ENCODE results near the gene CDKAL1. TPM values are rescaled to one million over a fixed set of nuclear protein-coding genes. Genes with fewer than 3 reads are reported as not detected.
"Not testable (repeated sequence)": the region's sequence is repeated elsewhere in the genome, so short reads cannot be mapped to it uniquely, and the experiment has no call there.

The CDKAL1 gene
- total RNA-seq: 10 to 100 TPM; 20.4 TPM

DNA sequence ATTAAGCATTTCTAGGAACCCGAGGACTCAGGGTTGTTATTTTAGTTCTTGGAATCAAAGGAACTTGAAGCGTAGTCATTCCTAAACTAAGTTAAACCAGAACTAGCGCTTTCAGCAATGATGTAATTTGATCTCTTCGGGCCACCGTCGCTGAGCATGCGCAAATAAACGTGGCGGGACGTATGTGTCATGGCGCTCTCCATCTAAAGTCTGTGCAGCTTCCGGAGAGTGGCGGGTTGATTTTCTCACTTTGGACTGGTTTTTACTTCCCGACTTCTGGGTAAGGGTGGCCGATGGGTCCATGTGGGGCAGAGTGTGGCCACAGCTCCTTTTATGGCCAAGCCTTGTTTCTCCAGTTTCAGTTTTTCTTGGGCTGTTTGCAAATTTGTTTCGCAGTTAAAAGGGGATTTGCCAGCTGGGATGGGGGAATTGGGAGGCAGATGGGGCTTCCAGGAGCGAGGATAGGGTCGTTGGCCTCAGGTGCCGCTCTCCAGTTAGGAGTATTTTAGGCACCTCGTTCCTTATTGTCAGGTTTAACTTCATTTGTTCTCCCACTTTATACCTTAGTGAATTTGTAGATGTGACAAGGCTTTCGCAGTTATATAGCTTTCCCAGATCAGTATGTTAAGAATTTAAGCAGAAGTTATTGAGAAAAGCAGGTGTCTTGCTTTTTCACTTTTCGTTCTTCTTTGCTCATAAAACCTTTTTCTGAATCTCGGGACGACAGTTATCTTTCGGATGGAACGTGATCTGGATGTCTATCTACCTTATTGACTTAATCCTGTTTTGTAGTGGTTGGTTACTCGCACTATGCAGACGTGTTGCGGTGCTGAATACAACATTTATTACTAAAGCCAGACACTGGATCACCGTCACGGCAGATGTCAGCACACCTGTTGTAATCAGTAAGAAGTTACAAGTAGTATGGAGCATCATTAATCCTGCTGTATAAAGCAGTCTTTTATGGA lies at the start of gene CDKAL1:
Gene CDKAL1 (plus strand): TSS at position 163 of the 968 bp plus-strand sequence. CDS start 11,894 bp downstream, outside the sequence.
- H3K4me1 Mint-ChIP-seq (ENCODE audit: low read depth): peaks cover 33% of the 10 kb centered on the region
- intact Hi-C loops (cut with micrococcal nuclease): loop anchor here (1.0 to 2.0 kb wide), 4 partner anchors 9 to 904 kb away; partner anchors contain the start of gene MBOAT1

DNA sequence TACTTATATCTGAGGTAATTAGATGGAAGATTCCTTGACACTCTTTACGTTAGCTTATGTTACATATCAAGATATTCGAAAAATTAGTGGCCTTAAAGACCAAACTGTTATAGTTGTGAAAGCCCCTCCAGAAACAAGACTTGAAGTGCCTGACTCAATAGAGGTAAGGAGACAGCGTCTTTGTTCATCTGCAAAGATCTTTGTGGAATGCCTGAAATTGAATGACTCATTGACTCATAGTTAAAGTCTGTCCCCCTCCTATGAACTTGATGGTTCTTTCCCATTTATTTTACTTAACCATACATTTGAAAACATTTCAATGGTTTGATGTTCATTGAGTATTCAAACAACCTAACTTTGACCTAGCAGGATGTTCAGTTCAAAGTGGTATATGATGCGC lies 47.6 kb upstream of the CDKAL1 start:
- Mint-ChIP-seq H3K4me1 (ENCODE audit: low read depth) (peaks cover 5% of the 10 kb centered on the region), H3K9me3 (no peaks in the 10 kb centered on the region), H3K36me3 (ENCODE audit: low read depth) (peaks cover 73% of the 10 kb centered on the region), H3K27ac (no peak overlapping the region), H3K27me3 (ENCODE audit: low read depth) (no peaks in the 10 kb centered on the region), H3K4me3 (no peak overlapping the region)
- CTCF ChIA-PET: no interaction called here
- no peak for DNase-seq
- intact Hi-C loops (cut with micrococcal nuclease): no loop called here

More for the DNA sequence above, at the start of gene CDKAL1:
- H3K4me3 Mint-ChIP-seq: peak within 1 kb of the TSS; percentile 95
- no peaks in the 10 kb centered on the region for H3K9me3 Mint-ChIP-seq
- CTCF ChIA-PET: interaction anchor here (0.6 to 1.5 kb wide), 6 partner anchors 21 to 442 kb away, joined by 3 read pairs; partner anchors contain the start of gene MBOAT1
- peaks cover 10% of the 10 kb centered on the region for H3K36me3 Mint-ChIP-seq (ENCODE audit: low read depth)
- DNase-seq: peak; percentile 96
- no peaks in the 10 kb centered on the region for H3K27me3 Mint-ChIP-seq (ENCODE audit: low read depth)
- peak within 1 kb of the TSS; percentile 94 for H3K27ac Mint-ChIP-seq

DNA sequence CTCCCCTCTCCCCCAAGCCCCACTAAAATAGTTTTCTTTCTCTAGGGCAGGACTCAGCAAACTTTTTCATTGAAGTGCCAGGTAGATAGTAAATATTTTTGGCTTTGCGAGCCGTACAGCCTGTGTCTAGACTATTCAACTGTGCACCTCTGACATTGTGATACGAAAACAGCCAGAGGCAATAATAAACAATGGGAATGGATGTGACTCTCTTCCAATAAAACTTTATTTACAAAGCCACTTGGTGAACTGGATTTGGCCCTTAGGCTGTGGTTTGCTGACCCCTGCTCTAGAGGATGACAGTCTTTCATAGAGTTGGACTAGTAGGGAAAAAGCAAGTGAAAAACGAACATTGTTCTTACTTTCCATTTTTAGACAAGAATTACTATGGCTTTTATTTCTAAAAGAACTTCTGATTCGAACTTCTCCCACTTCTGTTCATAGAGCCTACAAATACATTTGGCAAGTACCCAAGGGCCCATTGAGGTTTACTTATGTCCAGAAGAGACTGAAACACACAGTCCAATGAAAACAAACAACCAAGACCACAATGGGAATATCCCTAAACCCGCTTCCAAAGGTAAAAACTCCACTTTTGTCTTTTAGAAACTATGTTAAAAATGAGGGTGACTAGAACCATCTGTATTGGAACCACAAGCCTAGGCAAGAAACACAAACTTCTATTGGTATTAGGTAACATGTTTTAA lies 46.4 kb upstream of the CDKAL1 start:
- DNase-seq: no peak
- no peak overlapping the region for H3K27ac Mint-ChIP-seq
- CTCF ChIA-PET: no interaction called here

DNA sequence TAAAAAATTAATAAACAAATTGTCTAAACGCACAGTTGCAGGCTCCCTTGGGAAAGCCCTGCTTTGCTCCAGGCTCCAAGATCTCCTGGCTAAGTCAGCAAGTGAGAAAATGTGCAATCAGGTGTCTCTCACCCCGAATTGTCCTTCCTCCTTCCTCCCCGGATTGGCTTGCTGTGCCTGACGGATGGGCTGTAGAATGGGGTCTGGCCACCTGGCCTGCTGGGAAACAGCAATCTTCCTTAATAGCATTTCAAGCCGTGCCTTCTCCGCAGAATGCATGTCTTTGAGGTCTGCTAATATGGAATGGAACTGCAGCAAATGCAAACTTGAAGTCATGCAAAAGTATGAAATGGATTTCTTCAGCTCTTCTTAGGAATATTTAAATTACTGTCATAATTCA lies 43.7 kb upstream of the CDKAL1 start:
- peaks cover 5% of the 10 kb centered on the region for H3K4me1 Mint-ChIP-seq (ENCODE audit: low read depth)
- CTCF ChIA-PET: no interaction called here
- H3K4me3 Mint-ChIP-seq: no peak overlapping the region
- no peak overlapping the region for H3K27ac Mint-ChIP-seq
- H3K27me3 Mint-ChIP-seq (ENCODE audit: low read depth): no peaks in the 10 kb centered on the region
- intact Hi-C loops (cut with micrococcal nuclease): no loop called here
- no peak for DNase-seq
- H3K36me3 Mint-ChIP-seq (ENCODE audit: low read depth): peaks cover 52% of the 10 kb centered on the region
- no peaks in the 10 kb centered on the region for H3K9me3 Mint-ChIP-seq

More for the DNA sequence above, 46.4 kb upstream of the CDKAL1 start:
- Mint-ChIP-seq H3K9me3 (no peaks in the 10 kb centered on the region), H3K27me3 (ENCODE audit: low read depth) (no peaks in the 10 kb centered on the region), H3K4me1 (ENCODE audit: low read depth) (peaks cover 5% of the 10 kb centered on the region), H3K4me3 (no peak overlapping the region), H3K36me3 (ENCODE audit: low read depth) (peaks cover 70% of the 10 kb centered on the region)
- intact Hi-C loops (cut with micrococcal nuclease): no loop called here

DNA sequence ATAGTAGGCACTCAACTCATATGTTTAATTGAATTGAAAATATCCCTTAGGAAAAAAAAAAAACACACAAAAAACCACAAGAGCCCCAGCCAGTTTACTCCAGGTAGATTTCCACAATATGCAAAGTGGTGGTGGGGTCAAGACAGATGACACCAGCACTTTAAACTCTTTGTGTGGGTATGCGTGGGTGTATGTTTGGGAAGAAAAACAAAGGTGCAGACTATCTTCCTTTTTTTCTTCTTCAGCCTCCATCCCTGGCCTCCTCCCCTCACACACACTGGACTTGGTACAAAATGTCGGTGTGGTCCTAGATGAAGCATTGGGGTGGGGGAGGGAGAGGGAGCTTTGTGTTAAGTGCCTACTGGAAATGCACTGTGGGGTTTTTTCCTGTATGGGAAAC lies 42.2 kb upstream of the CDKAL1 start:
- H3K27me3 Mint-ChIP-seq (ENCODE audit: low read depth): no peaks in the 10 kb centered on the region
- H3K27ac Mint-ChIP-seq: no peak overlapping the region
- H3K4me1 Mint-ChIP-seq (ENCODE audit: low read depth): no peaks in the 10 kb centered on the region
- peaks cover 41% of the 10 kb centered on the region for H3K36me3 Mint-ChIP-seq (ENCODE audit: low read depth)
- no peaks in the 10 kb centered on the region for H3K9me3 Mint-ChIP-seq
- intact Hi-C loops (cut with micrococcal nuclease): no loop called here
- no peak overlapping the region for H3K4me3 Mint-ChIP-seq
- no peak for DNase-seq
- CTCF ChIA-PET: no interaction called here

DNA sequence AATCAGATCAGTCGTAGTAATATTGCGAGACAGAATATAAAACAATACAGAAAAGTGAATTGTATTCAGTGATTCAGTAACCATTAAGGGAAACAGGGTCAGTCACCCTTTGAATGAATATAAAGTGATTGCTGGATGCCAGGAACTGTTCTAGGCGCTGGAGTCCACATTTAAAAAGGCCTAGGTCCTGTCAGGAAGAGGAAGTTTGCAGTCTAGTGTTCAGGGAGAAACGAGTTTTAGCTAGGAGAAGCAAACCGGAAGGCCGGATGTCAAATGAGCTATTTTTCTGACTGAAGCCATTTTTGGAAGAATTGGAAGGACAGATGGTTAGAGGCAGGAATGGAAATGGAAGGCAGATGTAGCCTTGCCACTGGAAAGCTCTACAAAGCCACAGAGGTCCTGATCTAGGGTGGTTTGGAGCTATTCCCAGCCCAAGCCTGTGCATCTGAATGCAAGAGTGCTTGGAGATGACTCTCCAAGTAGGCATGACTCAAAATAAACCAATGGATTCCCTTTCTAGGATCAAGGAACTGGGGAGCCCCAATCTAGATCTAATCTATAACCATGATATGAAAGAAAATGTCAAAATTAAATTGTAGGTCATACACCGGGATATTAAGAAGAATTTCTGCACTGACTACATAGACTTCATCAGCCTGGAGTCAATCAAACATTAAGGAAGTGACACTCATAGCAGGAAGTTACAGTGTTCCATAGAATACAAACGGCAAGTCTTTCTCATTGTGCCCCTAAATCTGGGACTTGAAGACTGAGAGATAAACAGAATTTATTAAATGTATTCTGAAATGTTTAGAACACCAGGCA lies 36.8 kb upstream of the CDKAL1 start:
- Mint-ChIP-seq H3K9me3 (no peaks in the 10 kb centered on the region), H3K27me3 (ENCODE audit: low read depth) (no peaks in the 10 kb centered on the region), H3K4me1 (ENCODE audit: low read depth) (no peaks in the 10 kb centered on the region), H3K27ac (no peak overlapping the region), H3K36me3 (ENCODE audit: low read depth) (peaks cover 3% of the 10 kb centered on the region), H3K4me3 (no peak overlapping the region)
- CTCF ChIA-PET: no interaction called here
- DNase-seq: no peak
- intact Hi-C loops (cut with micrococcal nuclease): no loop called here

DNA sequence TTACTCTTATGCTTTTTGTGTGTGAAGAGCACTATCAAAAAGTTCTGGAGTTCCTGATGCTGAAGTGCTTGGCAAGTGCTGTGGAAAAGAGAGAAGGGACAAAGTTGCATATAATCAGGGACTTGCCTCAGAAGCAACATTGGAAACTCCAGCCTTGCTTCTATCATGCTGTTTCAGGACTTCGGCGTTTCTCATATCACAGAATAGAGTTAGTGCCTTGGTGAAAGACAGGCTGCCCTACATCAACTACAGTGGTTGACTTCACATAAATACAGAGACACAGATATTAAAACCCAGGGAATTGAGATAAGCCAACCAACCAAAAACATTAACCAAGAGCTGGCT lies 36.2 kb upstream of the CDKAL1 start:
- CTCF ChIA-PET: no interaction called here
- Mint-ChIP-seq H3K27me3 (ENCODE audit: low read depth) (no peaks in the 10 kb centered on the region), H3K4me3 (no peak overlapping the region), H3K4me1 (ENCODE audit: low read depth) (no peaks in the 10 kb centered on the region), H3K9me3 (no peaks in the 10 kb centered on the region), H3K27ac (no peak overlapping the region), H3K36me3 (ENCODE audit: low read depth) (peaks cover 2% of the 10 kb centered on the region)
- intact Hi-C loops (cut with micrococcal nuclease): no loop called here
- DNase-seq: no peak

DNA sequence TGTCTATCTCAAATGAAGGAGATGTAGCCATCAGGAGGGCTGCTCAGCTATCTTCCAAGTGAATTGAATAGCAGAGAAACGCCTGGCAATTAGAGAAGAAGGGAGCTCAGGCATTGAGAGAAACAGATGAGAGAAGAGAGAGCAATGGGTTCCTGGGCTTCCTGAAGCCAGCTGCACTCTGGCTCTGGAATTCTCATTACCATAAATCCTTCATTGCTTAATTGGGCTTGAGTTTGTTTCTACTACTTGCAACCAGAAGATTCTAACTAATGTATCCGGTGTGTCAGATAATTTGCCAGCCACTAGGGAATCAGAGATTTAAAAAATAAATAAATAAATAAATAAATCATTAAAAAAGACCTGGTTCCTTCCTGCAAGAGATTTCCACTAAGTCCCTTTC lies 25.0 kb upstream of the CDKAL1 start:
- no peaks in the 10 kb centered on the region for H3K36me3 Mint-ChIP-seq (ENCODE audit: low read depth)
- H3K27me3 Mint-ChIP-seq (ENCODE audit: low read depth): peaks cover 2% of the 10 kb centered on the region
- H3K27ac Mint-ChIP-seq: no peak overlapping the region
- H3K4me1 Mint-ChIP-seq (ENCODE audit: low read depth): no peaks in the 10 kb centered on the region
- no peak for DNase-seq
- H3K4me3 Mint-ChIP-seq: no peak overlapping the region
- H3K9me3 Mint-ChIP-seq: no peaks in the 10 kb centered on the region
- intact Hi-C loops (cut with micrococcal nuclease): no loop called here
- CTCF ChIA-PET: interaction anchor here (0.6 to 1.0 kb wide), 2 partner anchors 24 to 252 kb away, joined by 3 to 5 read pairs; no protein-coding TSS in a partner anchor

DNA sequence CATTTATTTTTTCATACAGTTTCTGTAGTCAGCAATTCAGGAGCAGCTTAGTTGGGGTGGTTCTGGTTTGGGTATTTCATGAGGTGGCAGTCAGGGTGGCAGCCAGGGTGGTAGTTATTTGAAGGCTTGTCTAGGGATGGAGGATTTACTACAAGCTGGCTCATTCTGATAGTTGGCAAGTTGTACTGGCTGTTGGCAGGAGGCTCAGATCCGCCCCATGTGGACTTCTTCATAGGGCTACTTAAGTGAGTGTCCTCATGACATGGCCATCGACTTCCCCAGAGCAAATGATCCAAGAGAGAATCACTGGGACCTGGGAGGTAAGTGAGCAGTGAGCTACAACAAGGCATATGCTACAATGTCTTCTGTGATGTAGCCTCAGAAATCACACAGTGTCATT lies 22.4 kb upstream of the CDKAL1 start:
- Mint-ChIP-seq H3K27me3 (ENCODE audit: low read depth) (peaks cover 2% of the 10 kb centered on the region), H3K4me1 (ENCODE audit: low read depth) (no peaks in the 10 kb centered on the region), H3K9me3 (no peaks in the 10 kb centered on the region), H3K4me3 (no peak overlapping the region), H3K27ac (no peak overlapping the region), H3K36me3 (ENCODE audit: low read depth) (no peaks in the 10 kb centered on the region)
- intact Hi-C loops (cut with micrococcal nuclease): no loop called here
- CTCF ChIA-PET: no interaction called here
- DNase-seq: no peak

DNA sequence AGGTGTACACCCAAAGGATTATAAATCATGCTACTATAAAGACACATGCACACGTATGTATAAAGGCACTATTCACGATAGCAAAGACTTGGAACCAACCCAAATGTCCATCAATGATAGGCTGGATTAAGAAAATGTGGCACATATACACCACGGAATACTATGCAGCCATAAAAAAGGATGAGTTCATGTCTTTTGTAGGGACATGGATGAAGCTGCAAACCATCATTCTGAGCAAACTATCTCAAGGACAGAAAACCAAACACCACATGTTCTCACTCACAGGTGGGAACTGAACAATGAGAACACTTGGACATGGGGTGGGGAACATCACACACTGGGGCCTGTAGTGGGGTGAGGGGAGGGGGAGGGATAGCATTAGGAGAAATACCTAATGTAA lies 9.0 kb upstream of the CDKAL1 start:
- DNase-seq; H3K27me3 Mint-ChIP-seq (ENCODE audit: low read depth); H3K4me3 Mint-ChIP-seq; H3K36me3 Mint-ChIP-seq (ENCODE audit: low read depth); intact Hi-C loops (cut with micrococcal nuclease); H3K9me3 Mint-ChIP-seq; H3K27ac Mint-ChIP-seq: not testable (repeated sequence)
- peaks cover 11% of the 10 kb centered on the region for H3K4me1 Mint-ChIP-seq (ENCODE audit: low read depth)
- CTCF ChIA-PET: interaction anchor here (2.3 kb wide), 1 partner anchor 120 kb away, joined by 17 read pairs; no protein-coding TSS in a partner anchor

DNA sequence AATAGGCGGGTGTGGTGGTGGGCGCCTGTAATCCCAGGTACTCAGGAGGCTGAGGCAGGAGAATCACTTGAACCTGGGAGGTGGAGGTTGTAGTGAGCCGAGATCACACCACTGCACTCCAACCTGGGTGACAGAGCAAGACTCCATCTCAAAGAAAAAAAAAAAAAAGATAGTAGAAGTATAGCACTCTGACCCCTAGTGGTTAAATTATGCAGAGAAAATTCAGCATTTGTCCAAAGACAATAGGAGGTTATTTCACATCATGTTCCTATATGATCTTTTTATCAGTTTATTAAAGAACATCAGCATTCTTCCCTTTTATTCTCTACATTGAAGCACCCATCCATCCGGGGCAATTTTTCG lies 5.2 kb upstream of the CDKAL1 start:
- not testable (repeated sequence) for H3K27me3 Mint-ChIP-seq (ENCODE audit: low read depth); H3K36me3 Mint-ChIP-seq (ENCODE audit: low read depth); H3K9me3 Mint-ChIP-seq; DNase-seq; H3K4me3 Mint-ChIP-seq
- Mint-ChIP-seq H3K27ac (peak overlapping the region; percentile 56), H3K4me1 (ENCODE audit: low read depth) (peaks cover 12% of the 10 kb centered on the region)
- intact Hi-C loops (cut with micrococcal nuclease): loop anchor here (2.0 kb wide), 1 partner anchor 316 kb away; the partner anchor contains the start of gene MBOAT1
- CTCF ChIA-PET: interaction anchor here (0.6 to 3.3 kb wide), 16 partner anchors 13 to 263 kb away, joined by 3 to 42 read pairs (median 4); no protein-coding TSS in a partner anchor

DNA sequence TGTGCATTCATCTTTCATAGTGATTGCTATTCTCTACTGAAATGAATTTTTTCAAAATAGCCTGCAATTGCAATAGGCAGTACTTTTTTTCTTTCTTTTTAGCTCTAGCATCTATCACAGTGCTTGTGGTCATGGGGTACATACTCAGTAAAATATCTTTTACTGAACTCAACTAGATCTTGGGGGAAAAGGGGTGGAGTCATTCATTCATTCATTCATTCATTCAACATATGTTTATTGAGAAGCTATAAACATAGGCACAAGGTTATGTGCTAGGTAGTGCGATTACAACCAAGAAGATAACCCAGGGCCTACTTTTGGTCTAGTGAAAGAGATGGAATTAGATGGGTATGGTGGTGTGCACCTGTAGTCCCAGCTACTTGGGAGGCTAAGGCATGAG lies 1.4 kb upstream of the CDKAL1 start:
- no peak for DNase-seq
- Mint-ChIP-seq H3K4me3 (no peak overlapping the region), H3K27me3 (ENCODE audit: low read depth) (no peaks in the 10 kb centered on the region), H3K9me3 (no peaks in the 10 kb centered on the region), H3K4me1 (ENCODE audit: low read depth) (peaks cover 31% of the 10 kb centered on the region), H3K27ac (no peak overlapping the region), H3K36me3 (ENCODE audit: low read depth) (peaks cover 8% of the 10 kb centered on the region)
- CTCF ChIA-PET: interaction anchor here (1.2 kb wide), 1 partner anchor 24 kb away, joined by 3 read pairs; no protein-coding TSS in a partner anchor
- intact Hi-C loops (cut with micrococcal nuclease): no loop called here
